Adrenal gland (tissue), 5 donors: Measurements from ENCODE around the gene GJA3.

Experiments used
- POLR2A ChIP-seq, 2 donors: fragments of 450-650 bp; IDR thresholded peaks; one replicate each; pipeline ENCODE4 v1.6.1; 2017; ENCODE audit warnings: antibody characterized with exemption in 2 of 2, mild to moderate bottlenecking in 2 of 2, moderate library complexity in 1 of 2
- TF ChIP-seq, protein P1 (sequence below), 6 experiments: fragments of 450-650 bp in 4 of 6; fragments of 200-600 bp in 2 of 6; sonication (generic) in 1 of 6; IDR thresholded peaks; 1 replicate in 5 of 6; 2 replicates in 1 of 6; pipeline versions ENCODE4 v1.5.1 to v1.8.0; 2016 to 2021; ENCODE audit warnings: antibody characterized with exemption in 6 of 6, mild to moderate bottlenecking in 2 of 6, moderate library complexity in 1 of 6
- donor health status: DM: no; HTN: no; CAD: no.

- TF ChIP-seq, protein P1, sequence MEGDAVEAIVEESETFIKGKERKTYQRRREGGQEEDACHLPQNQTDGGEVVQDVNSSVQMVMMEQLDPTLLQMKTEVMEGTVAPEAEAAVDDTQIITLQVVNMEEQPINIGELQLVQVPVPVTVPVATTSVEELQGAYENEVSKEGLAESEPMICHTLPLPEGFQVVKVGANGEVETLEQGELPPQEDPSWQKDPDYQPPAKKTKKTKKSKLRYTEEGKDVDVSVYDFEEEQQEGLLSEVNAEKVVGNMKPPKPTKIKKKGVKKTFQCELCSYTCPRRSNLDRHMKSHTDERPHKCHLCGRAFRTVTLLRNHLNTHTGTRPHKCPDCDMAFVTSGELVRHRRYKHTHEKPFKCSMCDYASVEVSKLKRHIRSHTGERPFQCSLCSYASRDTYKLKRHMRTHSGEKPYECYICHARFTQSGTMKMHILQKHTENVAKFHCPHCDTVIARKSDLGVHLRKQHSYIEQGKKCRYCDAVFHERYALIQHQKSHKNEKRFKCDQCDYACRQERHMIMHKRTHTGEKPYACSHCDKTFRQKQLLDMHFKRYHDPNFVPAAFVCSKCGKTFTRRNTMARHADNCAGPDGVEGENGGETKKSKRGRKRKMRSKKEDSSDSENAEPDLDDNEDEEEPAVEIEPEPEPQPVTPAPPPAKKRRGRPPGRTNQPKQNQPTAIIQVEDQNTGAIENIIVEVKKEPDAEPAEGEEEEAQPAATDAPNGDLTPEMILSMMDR (IDR thresholded peaks at IDR 0.05), result no peak
- TF ChIP-seq POLR2A (IDR thresholded peaks at IDR 0.05), result no peak
Observed at GRCh38 chr13:20161951-20162300, 1.1 kb upstream of the GJA3 start.
